Renal cortex interstitium (tissue), 11 donors: Measurements from ENCODE around the gene MYO5A. TPM values are rescaled to one million over a fixed set of nuclear protein-coding genes. Genes with fewer than 3 reads are reported as not detected.
"Not testable (repeated sequence)": the region's sequence is repeated elsewhere in the genome, so short reads cannot be mapped to it uniquely, and the experiment has no call there.

Experiments
- DNase-seq, 11 donors: peaks; one replicate each; pipeline ENCODE4 v3.0.0-alpha.2; 2013; ENCODE audit warnings: low read depth in 9 of 11, low spot score in 4 of 11; ENCODE audit errors: extremely low read depth in 1 of 11
- polyA plus RNA-seq, 3 donors: library from polyadenylated mRNA; unstranded; fragments of 120-200 nt; gene quantifications; one replicate each; pipeline ENCODE4 v1.2.1, GENCODE V29; 2013; ENCODE audit not compliant: insufficient read length in 3 of 3

The MYO5A gene
- polyA plus RNA-seq, 3 donors: 7.4 to 9.7 (median 9.6) TPM

- peak in 1 of 11 donors; percentile 1 for DNase-seq
Observed at GRCh38 chr15:52551762-52552161, 23.1 kb upstream of the MYO5A start.

GRCh38 chr15:52551186-52551585 lies 22.5 kb upstream of the MYO5A start:
- not testable (repeated sequence) for DNase-seq

- DNase-seq: no peak
Observed at GRCh38 chr15:52546031-52546751, 17.5 kb upstream of the MYO5A start.

GRCh38 chr15:52540374-52541012 lies 11.8 kb upstream of the MYO5A start:
- no peak for DNase-seq

- no peak for DNase-seq
Observed at GRCh38 chr15:52537459-52537858, 8.8 kb upstream of the MYO5A start.

GRCh38 chr15:52532427-52532826 lies 3.7 kb upstream of the MYO5A start:
- DNase-seq: no peak

- no peak for DNase-seq
Observed at GRCh38 chr15:52529940-52530339, 1.3 kb upstream of the MYO5A start.

GRCh38 chr15:52529341-52529924 lies 753 bp upstream of the MYO5A start:
- peak in 6 of 11 donors; percentile 7 to 27 (median 14) for DNase-seq

GRCh38 chr15:52527911-52528563 lies 643 bp downstream of the MYO5A start:
- peak in 5 of 11 donors; percentile 4 to 20 (median 13) for DNase-seq

- no peak for DNase-seq
Observed at GRCh38 chr15:52527196-52527910, 1.3 kb downstream of the MYO5A start.

- DNase-seq: no peak
Observed at GRCh38 chr15:52524223-52525136, 4.2 kb downstream of the MYO5A start.

- DNase-seq: no peak
Observed at GRCh38 chr15:52523647-52524046, 5.0 kb downstream of the MYO5A start.

- DNase-seq: no peak
Observed at GRCh38 chr15:52523192-52523591, 5.5 kb downstream of the MYO5A start.

- DNase-seq: no peak
Observed at GRCh38 chr15:52521682-52522081, 7.0 kb downstream of the MYO5A start.

GRCh38 chr15:52520421-52520820 lies 8.3 kb downstream of the MYO5A start:
- DNase-seq: no peak

- DNase-seq: no peak
Observed at GRCh38 chr15:52518487-52519371, 10.0 kb downstream of the MYO5A start.

- no peak for DNase-seq
Observed at GRCh38 chr15:52517014-52517413, 11.7 kb downstream of the MYO5A start.
